Hematopoietic multipotent progenitor cell treated with erythropoietin and hydrocortisone succinate and interleukin-3 and kit ligand, for 8 days (in vitro differentiated cells): ENCODE results near the gene ADAMTS17.
"Not testable (repeated sequence)": the region's sequence is repeated elsewhere in the genome, so short reads cannot be mapped to it uniquely, and the experiment has no call there.

Experiments
- DNase-seq: peaks from one replicate; pipeline ENCODE4 v3.0.0-alpha.2; 2015

The ADAMTS17 gene

DNA sequence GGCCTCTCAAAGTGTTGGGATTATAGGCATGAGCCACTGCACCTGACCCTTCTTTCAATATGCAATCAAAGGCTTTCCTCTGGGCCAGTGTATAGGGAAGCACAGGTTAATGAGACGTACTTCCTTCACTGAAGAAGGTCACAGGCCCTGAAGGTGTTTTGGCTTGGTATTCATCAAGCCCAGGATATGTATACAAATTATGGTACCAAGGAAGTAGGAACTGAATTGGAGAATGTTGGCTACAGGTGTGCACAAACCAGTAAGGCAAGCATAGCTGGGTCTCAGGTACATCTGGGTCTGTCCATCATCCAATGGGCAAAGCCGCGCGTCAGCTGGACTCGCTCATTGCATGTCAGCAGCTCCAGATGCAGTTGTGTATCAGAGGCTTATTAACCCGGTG lies 237.9 kb downstream of the ADAMTS17 start:
- DNase-seq, result no peak

DNA sequence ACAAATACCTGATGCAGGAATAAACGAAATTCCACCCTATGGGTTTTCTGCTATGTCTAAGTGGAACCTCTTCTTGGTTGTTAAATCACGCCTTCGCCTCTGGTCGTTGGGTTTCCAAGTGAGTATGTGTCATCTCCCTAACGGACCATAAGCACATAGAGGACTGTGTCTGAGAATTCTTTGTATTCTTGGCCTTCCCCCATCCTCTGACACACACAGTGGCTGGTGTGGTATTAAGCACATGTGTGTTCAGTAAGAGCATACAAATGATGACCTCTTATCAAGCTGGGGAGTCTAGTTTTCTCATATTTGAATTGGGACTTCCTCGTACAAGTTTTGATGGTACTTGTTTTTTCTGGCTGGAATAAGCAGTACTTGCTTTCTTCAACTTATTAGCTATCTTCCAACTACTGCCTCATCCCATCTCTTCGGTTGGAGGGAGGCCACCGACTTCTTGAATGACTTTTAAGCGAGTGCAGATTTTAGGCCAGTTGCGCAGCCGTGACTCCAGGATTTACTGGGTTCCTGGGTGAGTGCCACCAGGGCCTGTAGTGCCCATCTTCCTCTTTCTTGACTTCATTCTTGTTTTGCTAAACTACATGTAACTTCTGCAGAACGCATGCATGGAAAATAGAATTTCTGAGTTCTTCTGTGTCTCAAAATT lies 240.2 kb downstream of the ADAMTS17 start:
- no peak for DNase-seq

DNA sequence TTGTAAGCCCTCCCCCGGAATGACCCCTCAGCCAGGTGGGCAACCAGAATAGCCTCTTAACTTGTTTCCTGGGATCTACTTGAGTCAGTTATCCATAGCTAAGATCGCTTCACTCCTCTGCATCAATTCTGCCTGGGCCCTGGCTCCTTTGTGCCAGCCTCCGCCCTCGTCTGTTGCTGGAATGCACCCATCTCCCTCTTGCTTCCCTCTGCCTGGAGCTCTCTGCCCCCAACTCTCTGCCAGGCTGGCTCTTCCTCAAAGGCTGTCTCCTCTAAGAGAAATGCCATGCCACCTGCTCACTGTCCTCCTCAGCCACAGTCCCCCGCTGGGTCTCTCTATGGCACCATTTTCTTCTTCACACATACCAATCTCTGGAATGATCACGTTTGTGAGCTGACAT lies 240.8 kb downstream of the ADAMTS17 start:
- no peak for DNase-seq

DNA sequence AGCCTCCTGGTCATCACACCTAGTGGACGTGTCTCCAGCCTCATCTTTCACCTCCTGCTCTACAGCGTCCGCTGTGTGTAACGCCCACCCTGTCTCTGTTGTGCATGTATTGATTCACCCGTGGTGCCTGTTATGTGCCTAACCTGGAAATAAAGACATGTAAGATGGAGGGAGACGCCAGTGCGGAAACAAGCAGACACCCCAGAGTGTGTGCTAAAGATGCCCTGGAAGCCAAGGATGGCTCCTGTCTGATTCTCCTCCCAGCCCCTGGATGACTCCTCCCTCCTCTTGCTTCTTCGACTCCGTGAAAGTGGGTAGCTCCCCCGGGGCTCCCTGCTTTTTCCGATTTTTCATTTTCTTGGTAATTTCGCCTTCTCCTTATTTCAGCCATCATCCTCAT lies 241.8 kb downstream of the ADAMTS17 start:
- DNase-seq, result no peak

DNA sequence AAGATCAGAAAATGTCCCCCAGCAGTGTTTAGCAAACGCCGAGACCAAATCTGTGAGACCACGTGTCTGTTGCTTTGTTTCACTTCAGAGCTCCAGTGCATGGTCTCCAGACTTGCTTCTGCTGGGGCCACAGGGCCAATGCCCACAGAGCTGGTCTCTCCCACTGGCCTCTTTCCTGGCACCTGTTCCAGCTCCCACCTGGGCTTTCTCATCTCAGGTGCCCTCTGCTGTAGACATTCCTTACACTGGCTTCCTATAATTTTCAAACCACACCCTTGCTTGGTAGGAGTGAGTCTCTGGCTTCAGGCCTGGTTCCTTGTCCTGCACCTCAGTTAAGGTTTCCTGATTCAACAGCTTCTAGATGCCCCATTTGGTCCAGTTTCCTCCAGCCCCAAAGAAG lies 243.1 kb downstream of the ADAMTS17 start:
- DNase-seq, result no peak

DNA sequence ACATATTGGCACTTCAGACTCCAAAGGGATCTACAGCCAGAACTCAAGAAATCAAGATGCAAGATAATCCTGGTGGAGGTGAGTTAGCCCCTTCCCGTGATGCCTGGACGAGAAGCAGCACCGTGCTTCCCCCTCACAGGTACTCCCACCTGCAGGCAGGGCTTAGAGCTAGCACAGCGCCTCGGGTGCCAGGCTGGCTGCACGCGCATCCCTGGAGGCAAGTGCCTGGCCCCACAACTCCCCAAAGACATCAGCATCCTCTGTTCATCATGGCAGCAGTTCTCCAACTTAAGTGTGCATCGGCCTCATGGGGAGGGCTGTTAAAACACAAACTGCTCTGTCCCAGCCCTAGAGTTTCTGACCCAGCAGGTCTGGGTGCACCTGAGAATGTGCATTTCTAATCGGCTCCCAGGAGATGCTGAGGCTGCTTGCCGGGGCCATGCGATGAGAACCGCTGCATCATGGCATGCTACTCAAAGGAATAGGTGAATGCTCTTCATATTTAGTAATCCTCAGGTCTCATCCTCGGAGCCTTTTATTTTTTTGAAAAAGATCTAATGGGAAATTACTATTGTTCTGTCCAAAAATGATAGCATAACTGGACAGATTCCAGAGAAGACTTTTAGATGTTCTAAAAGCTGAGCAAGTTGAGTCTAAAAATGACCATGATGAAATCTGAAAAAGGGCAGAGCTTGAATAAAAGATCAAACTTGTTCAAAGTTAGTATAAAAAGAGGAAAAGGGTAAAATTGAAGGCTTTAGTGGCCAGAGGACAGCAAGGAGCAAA lies 244.2 kb downstream of the ADAMTS17 start:
- no peak for DNase-seq

DNA sequence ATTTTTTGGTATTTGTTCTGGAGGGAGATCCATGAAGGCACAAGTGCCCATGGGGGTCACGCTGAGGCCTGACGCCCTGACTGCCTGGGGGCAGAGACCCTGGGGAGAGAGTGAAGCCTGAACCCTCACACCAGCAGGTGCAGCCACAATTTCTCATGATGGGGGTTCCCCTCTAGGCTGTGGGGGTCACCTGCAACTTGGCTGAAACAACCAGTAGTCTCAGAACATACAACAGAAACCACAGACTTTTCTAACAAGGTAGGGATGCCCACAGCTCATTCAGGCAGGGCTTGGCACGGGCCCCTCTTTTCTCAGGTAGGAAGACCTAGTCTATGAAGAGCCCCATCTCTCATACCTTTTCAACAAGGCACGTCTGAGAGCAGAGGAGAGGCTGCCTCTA lies 245.1 kb downstream of the ADAMTS17 start:
- no peak for DNase-seq

DNA sequence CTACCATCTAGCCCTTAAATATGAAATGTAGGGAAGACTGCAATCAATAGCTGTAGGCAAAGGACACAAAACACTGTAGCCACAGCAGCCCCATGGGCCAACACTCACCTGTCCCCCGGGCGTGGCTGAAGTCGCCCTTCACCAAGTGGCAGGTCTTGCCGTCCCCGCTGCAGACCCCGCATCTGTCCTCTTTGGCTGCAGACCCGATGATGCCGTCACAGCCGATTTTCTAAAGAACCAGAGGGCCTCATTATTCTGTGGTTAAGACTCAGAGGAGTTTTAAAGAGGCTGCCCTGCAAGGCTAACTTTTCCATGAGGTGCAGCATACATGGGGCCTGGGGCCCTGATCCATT lies 245.6 kb downstream of the ADAMTS17 start:
- DNase-seq, result no peak

DNA sequence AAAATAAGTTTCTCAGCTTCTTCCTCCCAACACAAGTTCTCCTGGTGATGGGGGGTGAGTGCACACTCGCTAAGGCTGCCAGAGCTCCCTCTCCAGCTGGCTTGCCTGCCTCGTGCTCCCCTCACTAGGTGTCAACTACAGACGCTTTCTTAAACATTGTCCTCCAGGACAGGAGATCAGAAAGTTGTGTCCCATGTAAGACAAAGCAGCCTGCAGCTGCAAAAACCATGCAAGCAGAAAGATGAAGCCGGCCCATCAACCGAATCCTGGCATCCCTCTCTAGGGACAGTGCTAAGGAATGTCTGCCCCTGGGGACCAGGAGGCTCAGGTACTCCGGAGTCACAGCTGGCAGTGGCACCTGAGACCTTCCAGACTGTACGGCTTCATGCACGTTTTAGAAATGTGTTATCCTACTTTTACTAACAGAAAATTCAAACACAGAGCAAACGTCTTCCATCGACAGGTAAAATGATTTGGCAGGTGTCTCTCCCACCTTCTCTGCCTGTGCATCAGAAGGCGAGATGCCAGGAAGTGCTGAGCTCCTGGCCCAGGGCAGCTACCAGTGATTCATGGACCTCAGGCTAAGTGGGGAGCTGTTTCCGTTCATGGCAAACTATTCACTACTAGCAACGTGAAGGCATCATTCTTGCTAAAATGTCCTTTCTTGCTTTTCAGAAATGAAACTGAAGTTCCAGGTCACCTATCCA lies 246.1 kb downstream of the ADAMTS17 start:
- DNase-seq, result no peak

DNA sequence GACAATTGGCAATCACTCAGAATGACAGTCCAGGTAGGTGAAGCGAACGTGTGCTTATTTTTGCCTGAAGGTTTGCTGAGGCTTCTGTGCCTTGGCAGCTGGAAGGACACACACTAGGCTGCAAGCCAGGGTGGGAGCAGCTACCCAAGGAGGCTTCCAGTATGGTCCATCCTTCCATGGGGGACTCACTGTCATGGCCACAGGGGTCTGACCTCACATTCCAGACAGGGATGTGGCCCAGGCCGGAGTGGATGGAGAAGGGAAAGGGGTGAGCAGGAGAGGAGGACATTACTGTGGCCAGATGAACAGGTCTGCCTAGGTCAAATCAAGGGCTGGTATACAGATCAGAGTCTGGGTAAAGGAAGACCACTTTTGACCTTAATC lies 247.7 kb downstream of the ADAMTS17 start:
- DNase-seq, result no peak

DNA sequence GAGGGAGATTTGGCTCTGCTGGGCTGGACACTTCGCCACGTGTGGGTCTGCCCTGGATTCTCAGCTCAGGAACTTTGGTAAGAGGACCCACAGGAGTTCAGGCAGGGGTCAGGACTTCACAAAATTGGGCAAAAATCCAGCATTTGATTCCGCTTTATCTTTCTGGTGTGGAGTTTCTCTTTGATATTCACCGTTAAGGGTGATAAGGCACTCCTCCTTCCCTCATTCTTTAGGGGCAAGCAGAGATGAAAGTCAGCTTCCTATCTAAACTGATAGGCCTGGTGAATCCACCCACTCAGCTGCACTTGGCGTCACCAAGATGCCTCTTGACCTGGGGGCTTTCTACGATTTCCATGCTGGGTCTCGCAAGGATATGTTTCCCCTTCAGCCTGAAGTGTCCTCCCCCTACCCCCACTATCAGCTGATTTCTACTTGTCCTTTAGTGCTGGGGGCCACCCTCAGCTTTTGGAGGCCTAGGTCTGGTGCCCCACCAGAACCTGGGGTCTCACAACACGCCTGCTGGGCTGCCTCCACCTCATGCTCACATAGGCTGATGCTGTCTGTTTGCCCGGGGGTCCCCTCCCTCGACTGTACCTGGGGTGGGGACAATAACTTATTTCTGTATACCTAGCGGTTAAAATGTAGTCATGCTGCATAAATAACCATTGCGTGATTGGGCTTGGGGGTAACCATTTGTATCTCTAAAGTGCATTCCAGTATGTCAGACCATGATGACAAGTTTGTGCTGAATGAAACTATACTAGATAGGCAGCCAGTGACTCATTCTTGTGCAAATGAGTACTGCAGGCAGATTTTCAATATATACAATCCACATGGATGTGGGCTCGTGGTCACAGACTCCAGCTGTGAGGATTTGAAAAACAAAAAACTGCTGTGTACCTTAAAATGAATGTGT lies 248.3 kb downstream of the ADAMTS17 start:
- no peak for DNase-seq

DNA sequence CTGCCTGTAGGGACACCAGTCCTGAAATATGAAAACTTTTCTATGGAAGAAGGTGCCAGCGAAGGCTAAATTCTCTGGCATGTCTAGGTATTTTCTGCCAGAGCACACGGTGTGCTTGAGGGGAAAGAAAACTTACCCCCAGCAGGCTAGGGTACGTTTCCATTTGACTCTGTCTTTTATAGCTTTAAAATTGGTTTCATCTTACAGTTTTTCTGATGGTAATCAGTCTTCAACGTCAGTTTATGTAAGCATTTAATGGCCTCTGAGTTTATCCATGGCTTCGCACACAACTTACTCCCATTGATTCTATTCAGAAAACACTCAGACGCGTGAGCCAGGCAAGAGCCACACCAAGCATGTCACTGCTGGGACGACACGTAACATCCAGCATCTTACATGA lies 249.7 kb downstream of the ADAMTS17 start:
- no peak for DNase-seq

DNA sequence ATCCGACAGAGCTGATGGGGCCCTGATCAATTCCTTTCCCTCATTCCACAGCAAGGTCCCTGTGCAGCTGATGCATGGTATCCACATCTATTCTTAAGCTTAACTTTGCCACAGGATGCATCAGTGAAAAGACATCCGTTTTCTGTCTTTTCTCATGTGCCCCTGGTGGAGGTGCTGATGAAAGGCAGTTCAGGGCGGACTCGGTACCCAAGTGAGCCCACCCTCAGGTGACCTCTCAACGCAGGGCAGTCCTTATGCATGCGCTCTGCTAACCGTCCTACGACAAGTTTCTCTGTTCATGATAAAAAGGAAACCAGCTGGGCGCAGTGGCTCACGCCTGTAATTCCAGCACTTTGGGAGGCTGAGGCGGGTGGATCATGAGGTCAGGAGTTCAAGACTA lies 251.4 kb downstream of the ADAMTS17 start:
- DNase-seq, result no peak

DNA sequence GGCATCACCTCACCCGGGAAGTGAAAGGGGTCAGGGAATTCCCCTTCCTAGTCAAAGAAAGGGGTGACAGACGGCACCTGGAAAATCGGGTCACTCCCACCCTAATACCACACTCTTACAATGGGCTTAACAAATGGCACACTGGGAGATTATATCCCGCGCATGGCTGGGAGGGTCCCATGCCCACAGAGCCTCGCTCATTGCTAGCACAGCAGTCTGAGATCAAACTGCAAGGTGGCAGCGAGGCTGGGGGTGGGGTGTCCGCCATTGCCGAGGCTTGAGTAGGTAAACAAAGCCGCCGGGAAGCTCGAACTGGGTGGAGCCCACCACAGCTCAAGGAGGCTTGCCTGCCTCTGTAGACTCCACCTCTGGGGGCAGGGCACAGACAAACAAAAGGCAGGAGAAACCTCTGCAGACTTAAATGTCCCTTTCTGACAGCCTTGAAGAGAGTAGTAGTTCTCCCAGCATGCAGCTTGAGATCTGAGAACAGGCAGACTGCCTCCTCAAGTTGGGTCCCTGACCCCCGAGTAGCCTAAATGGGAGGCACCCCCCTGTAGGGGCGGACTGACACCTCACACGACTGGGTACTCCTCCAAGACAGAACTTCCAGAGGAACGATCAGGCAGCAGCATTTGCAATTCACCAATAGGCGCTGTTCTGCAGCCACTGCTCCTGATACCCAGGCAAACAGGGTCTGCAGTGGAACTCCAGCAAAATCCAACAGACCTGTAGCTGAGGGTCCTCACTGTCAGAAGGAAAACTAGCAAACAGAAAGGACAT lies 257.5 kb downstream of the ADAMTS17 start:
- not testable (repeated sequence) for DNase-seq

DNA sequence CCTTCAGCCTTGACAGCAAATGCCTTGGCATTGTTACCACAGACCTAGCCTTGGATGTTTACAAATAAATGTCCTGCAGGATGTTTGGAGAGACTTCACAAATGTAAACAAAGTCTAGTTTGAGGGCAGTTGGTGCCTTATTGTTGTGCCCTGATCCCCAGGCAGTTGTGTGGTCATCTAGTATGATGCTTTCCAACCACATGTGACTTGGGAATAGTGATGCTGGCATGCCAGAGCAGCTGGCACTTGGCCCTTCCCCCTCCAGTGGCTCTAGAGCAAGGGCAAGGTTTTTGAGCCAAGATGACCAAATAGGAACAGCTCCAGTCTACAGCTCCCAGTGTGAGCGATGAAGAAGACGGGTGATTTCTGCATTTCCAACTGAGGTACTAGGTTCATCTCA lies 258.2 kb downstream of the ADAMTS17 start:
- DNase-seq, result no peak

DNA sequence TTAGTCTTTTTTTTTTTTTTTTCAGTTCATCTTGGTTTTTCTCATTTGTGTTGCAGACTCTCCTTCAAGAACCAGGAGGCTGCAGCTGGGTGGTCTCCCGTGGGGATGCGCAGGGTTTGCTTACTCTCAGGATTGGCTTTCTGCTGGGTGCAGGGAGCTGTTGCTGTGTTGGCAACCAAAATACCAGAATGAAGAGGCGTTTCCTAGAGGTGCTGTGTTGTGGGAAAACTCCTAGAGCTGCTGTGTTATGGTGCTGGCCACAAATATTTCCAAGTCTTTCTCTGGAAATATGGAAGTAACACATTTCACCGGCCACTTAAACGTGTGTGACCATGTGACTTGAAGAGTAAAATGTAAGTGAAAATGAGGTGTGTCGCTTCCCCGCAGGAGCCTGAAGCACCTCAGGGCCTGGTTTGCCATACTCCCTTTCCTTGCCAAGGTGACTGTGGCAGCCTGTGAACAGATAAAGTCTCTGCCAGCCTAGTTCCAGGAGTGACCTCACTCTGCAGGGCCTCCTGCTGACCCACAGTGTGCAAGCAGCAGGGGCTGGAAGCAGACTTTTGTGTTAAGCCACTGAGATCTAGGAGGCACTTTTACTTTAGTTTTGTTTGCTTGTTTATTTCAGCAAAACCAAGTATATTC lies 258.9 kb downstream of the ADAMTS17 start:
- no peak for DNase-seq

DNA sequence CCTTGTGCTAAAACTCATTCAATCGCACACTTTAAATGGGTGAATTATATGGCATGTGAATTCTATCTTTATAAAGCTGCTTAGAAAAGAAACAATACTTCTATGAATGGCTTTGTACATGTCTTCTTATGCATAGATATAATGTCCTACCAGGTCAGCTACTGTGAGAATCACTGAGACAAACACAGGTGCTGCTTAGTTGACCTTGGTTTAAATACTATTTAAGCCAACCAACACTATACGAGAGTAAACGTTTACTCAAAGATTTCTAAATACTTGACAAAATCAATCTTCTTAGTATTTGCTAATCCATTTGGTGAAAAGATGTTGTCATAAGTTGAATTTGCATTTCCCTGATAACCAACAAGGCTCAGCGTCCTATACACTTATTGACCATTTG lies 260.3 kb downstream of the ADAMTS17 start:
- DNase-seq, result no peak

DNA sequence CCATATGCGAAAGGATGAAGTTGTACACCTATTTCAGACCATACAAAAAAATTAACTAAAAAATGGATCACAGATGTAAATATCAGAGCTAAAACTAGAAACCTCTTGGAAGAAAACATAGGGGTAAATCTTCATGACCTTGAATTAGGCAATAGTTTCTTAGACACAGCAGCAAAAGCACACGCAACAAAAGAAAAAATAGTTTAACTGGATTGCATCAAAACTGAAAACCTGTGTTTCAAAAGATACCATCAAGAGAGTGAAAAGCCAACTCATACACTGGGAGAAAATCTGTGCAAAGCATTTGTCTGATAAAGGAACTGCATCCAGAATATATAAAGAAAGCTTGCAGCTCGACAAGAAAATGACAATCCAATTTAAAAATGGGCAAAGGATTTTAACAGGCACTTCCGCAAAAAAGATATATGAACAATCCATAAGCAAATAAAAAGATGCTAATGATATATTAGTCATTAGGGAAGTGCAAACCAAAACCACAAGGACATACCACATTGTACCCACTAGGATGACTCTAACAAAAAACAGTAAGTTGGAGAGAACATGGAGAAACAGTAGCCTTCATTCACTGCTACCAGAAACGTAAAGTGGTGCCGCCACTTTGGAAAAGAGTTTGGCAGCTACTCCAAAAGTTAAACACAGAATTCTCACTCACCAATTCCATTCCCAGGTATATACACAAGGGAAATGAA lies 263.1 kb downstream of the ADAMTS17 start:
- DNase-seq, result no peak

DNA sequence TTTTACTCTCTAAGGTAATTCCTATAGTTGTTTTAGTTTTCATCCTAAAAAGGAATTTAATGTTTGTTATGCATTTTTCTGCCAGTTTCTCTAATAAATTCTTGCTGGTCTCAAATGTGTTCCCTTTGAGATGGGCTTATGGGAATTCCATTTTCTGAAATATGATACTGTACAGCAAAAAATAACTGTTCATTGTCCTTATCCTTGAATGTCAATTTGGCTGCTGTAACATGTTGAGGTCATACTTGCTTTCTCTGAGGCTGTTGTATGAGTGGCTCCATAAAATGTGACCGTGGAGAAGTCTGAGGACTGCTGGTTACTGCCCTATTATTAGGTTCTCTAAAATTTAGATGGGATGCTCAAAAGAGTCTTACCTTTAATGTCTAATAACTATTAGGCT lies 266.5 kb downstream of the ADAMTS17 start:
- DNase-seq, result no peak

DNA sequence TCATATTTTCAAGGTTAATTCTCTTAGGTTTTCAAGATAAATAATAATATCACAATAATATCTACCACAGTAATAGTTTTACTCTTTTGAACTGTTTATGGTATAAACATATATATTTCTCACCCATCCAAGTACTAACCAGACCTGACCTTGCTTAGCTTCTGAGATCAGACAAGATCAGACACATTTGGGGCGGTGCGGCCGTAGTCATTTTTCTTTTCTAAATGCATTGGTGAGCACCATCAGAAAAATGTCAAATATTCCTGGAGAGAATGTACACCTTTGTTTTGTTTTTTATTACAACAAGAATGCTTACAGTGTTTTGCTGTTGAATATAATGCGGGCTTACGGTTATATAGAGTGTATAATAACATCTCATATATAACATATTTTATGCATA lies 267.8 kb downstream of the ADAMTS17 start:
- DNase-seq, result no peak
